ENCODE results near the gene CACNA1F.

Gene CACNA1F

GRCh38 chrX:49268702-49269009, 35.5 kb upstream of the CACNA1F start:
- no peak for TF ChIP-seq CTCF (IDR thresholded peaks at IDR 0.05; ENCODE audit: extremely low read depth, insufficient read depth, missing control alignments)
- DNase-seq (ENCODE audit: low spot score) = no peak
- in situ Hi-C loops (cut with MboI; ENCODE audit: low pct_unique_long_range_greater_than_20kb, low sequenced_read_pairs, unreplicated experiment) = no loop called here

- no peak for DNase-seq (ENCODE audit: low spot score)
- in situ Hi-C loops (cut with MboI; ENCODE audit: low pct_unique_long_range_greater_than_20kb, low sequenced_read_pairs, unreplicated experiment) = no loop called here
- no peak for TF ChIP-seq CTCF (IDR thresholded peaks at IDR 0.05; ENCODE audit: extremely low read depth, insufficient read depth, missing control alignments)
Measured at GRCh38 chrX:49266523-49267445, 33.6 kb upstream of the CACNA1F start.

GRCh38 chrX:49264460-49264859, 31.3 kb upstream of the CACNA1F start, which contains the start of gene FOXP3:
FOXP3 (minus strand) TSS chrX:49264710; CDS start chrX:49258505, 6,205 bp downstream.
- no peak for DNase-seq (ENCODE audit: low spot score)
- in situ Hi-C loops (cut with MboI; ENCODE audit: low pct_unique_long_range_greater_than_20kb, low sequenced_read_pairs, unreplicated experiment) = no loop called here
- no peak for TF ChIP-seq CTCF (IDR thresholded peaks at IDR 0.05; ENCODE audit: extremely low read depth, insufficient read depth, missing control alignments)

GRCh38 chrX:49263631-49264030, 30.5 kb upstream of the CACNA1F start:
- in situ Hi-C loops (cut with MboI; ENCODE audit: low pct_unique_long_range_greater_than_20kb, low sequenced_read_pairs, unreplicated experiment) = no loop called here
- no peak for TF ChIP-seq CTCF (IDR thresholded peaks at IDR 0.05; ENCODE audit: extremely low read depth, insufficient read depth, missing control alignments)

GRCh38 chrX:49262603-49263002, 29.5 kb upstream of the CACNA1F start:
- in situ Hi-C loops (cut with MboI; ENCODE audit: low pct_unique_long_range_greater_than_20kb, low sequenced_read_pairs, unreplicated experiment) = no loop called here
- no peak for DNase-seq (ENCODE audit: low spot score)
- no peak for TF ChIP-seq CTCF (IDR thresholded peaks at IDR 0.05; ENCODE audit: extremely low read depth, insufficient read depth, missing control alignments)

More at GRCh38 chrX:49263631-49264030, 30.5 kb upstream of the CACNA1F start:
- DNase-seq (ENCODE audit: low spot score) = no peak

GRCh38 chrX:49260221-49260985, 27.3 kb upstream of the CACNA1F start:
- in situ Hi-C loops (cut with MboI; ENCODE audit: low pct_unique_long_range_greater_than_20kb, low sequenced_read_pairs, unreplicated experiment) = no loop called here

More at GRCh38 chrX:49260221-49260985, 27.3 kb upstream of the CACNA1F start:
- DNase-seq (ENCODE audit: low spot score) = no peak
- no peak for TF ChIP-seq CTCF (IDR thresholded peaks at IDR 0.05; ENCODE audit: extremely low read depth, insufficient read depth, missing control alignments)
